SK-N-MC (cell line): Measurements from ENCODE around the gene UNCX.

Experiments
- FOXP2 ChIP-seq: optimal IDR thresholded peaks from 2 replicates; pipeline ENCODE3; 2011; ENCODE audit warnings: mild to moderate bottlenecking, moderate library complexity; ENCODE audit not compliant: insufficient read depth; ENCODE audit errors: extremely low read length, control extremely low read depth
- POLR2AphosphoS5 ChIP-seq: IDR thresholded peaks from 2 replicates; pipeline ENCODE4 v1.6.1; 2012; ENCODE audit warnings: mild to moderate bottlenecking, low read depth, low read length, borderline replicate concordance

- TF ChIP-seq POLR2AphosphoS5 (no peak), FOXP2 (no peak)
Measured at GRCh38 chr7:1214516-1214915, 18.2 kb upstream of the UNCX start.
